Hepatocyte (in vitro differentiated cells): Measurements from ENCODE around the gene PRKRIP1.

ENCODE experiments used
- CTCF ChIP-seq: fragments of 200-600 bp; sonication (generic); IDR thresholded peaks from 2 replicates; pipeline ENCODE4 v1.5.1; 2016; ENCODE audit warnings: antibody characterized with exemption, mild to moderate bottlenecking; ENCODE audit not compliant: poor library complexity
- EZH2 ChIP-seq: fragments of 200-600 bp; sonication (generic); IDR thresholded peaks from 2 replicates; pipeline ENCODE4 v1.6.1; 2016; ENCODE audit warnings: antibody characterized with exemption, mild to moderate bottlenecking, borderline replicate concordance
- EZH2phosphoT487 ChIP-seq: fragments of 200-600 bp; sonication (generic); IDR thresholded peaks from one replicate; pipeline ENCODE4 v1.6.1; 2018; ENCODE audit warnings: antibody characterized with exemption, mild to moderate bottlenecking, low read depth, moderate library complexity; ENCODE audit not compliant: unreplicated experiment, severe bottlenecking

GRCh38 chr7:102424129-102424551 is 28.0 kb downstream of the PRKRIP1 start:
- TF ChIP-seq EZH2 (no peak), CTCF (no peak), EZH2phosphoT487 (no peak)
